Fibroblast of the aortic adventitia (primary cell): ENCODE data around the gene VPS36. TPM values are rescaled to one million over a fixed set of nuclear protein-coding genes. Genes with fewer than 3 reads are reported as not detected.
"Not testable (repeated sequence)": the region's sequence is repeated elsewhere in the genome, so short reads cannot be mapped to it uniquely, and the experiment has no call there.

Experiments
- DNase-seq: peaks from one replicate; pipeline ENCODE4 v3.0.0-alpha.2; 2010; ENCODE audit warnings: low read depth
- H3K4me3 ChIP-seq: 2 replicates; pipeline ENCODE4 v1.5.1; 2011; ENCODE audit warnings: low read depth, mild to moderate bottlenecking, control low read depth, low read length, moderate library complexity
- total RNA-seq: library from RNA; depleted of rRNA; stranded (reverse); fragments of >200 nt; gene quantifications from 2 replicates; pipeline ENCODE4 v1.2.3, GENCODE V29; 2012; ENCODE audit warnings: low replicate concordance
- TF ChIP-seq, protein P1 (sequence below): IDR thresholded peaks from 2 replicates; pipeline ENCODE4 v1.5.1; 2011; ENCODE audit warnings: mild to moderate bottlenecking, low read length, control low read depth, inconsistent platforms; ENCODE audit not compliant: insufficient read depth

The VPS36 gene, protein sequence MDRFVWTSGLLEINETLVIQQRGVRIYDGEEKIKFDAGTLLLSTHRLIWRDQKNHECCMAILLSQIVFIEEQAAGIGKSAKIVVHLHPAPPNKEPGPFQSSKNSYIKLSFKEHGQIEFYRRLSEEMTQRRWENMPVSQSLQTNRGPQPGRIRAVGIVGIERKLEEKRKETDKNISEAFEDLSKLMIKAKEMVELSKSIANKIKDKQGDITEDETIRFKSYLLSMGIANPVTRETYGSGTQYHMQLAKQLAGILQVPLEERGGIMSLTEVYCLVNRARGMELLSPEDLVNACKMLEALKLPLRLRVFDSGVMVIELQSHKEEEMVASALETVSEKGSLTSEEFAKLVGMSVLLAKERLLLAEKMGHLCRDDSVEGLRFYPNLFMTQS
- 39.1 and 62.5 TPM in 2 replicates for total RNA-seq

DNA sequence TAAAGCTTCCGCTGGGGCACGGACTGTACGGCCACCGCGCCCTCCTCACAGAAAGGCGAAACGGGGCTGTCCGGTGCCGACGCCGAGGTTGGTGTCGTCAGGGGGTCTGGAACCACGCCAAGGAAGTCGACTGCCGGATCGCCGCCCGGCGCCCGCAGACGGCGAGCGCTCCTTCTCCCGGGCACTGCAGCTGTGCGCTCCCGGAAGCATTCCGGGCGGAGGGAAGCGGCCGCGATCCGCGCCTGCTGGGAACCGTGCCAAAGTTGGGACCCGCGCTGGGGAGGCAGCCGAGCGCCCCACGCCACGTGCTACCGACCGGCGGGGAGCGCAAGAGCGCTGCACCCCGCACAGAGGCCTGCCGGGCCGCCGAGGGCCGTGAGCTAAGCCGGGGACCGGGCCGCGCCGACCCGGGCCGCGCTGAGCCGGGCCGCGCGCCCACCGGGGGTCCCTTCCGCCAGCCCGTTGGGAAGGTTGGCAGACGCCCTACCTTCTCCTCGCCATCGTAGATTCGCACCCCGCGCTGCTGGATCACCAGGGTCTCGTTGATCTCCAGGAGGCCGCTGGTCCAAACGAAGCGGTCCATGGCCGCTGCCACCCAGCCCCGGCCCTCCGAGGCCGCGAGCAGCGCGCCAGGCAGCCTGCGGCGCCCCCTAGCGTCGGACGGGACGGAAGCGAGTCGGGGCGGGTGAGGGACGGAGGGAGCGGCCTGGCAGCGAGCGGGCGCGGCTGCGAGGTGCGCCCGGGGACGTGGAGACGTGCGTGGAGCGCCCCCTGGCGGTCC lies at the start of gene VPS36:
Gene VPS36 (minus strand): TSS at position 623 of the 781 bp plus-strand sequence. CDS start 40 bp downstream, at position 583.
- DNase-seq = peak; percentile 92
- peak within 1 kb of the TSS; percentile 83 for H3K4me3 ChIP-seq
- TF ChIP-seq, protein P1, sequence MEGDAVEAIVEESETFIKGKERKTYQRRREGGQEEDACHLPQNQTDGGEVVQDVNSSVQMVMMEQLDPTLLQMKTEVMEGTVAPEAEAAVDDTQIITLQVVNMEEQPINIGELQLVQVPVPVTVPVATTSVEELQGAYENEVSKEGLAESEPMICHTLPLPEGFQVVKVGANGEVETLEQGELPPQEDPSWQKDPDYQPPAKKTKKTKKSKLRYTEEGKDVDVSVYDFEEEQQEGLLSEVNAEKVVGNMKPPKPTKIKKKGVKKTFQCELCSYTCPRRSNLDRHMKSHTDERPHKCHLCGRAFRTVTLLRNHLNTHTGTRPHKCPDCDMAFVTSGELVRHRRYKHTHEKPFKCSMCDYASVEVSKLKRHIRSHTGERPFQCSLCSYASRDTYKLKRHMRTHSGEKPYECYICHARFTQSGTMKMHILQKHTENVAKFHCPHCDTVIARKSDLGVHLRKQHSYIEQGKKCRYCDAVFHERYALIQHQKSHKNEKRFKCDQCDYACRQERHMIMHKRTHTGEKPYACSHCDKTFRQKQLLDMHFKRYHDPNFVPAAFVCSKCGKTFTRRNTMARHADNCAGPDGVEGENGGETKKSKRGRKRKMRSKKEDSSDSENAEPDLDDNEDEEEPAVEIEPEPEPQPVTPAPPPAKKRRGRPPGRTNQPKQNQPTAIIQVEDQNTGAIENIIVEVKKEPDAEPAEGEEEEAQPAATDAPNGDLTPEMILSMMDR = peak; percentile 86

DNA sequence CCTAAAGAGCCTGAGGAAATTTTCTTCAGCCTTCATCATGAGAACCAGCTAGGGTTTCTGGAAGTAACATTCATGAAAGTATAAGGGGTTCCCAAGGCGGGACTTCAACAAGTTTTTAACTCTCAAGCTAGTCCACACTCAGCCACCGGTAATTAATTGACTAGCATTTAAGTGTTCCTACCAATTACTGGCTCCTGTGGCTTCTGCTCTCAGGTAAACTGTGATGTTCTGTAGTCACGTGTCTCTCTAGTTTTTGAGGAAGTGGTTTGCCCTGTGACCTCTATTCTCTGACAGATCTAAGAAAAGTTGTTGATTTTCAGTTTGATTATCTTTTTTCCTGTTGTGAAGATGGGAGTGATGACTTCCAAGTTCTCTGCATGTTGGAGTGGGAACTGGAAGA lies 47.5 kb upstream of the VPS36 start:
- not testable (repeated sequence) for H3K4me3 ChIP-seq, DNase-seq

DNA sequence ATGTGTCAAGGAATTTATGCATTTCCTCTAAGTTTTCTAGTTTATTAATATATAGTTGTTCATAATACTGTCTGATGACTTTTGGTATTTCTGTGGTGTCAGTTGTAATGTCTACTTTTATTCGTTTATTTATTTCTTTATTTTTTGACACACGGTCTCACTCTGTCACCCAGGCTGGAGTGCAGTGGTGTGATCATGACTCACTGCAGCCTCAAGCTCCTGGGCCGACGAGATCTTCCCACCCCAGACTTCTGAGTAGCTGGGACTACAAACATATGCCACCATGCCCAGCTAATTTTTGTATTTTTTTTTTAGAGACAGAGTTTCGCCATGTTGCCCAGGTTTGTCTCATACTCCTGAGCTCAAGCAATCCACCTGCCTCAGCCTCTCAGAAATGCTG lies 43.8 kb upstream of the VPS36 start:
- not testable (repeated sequence) for DNase-seq

DNA sequence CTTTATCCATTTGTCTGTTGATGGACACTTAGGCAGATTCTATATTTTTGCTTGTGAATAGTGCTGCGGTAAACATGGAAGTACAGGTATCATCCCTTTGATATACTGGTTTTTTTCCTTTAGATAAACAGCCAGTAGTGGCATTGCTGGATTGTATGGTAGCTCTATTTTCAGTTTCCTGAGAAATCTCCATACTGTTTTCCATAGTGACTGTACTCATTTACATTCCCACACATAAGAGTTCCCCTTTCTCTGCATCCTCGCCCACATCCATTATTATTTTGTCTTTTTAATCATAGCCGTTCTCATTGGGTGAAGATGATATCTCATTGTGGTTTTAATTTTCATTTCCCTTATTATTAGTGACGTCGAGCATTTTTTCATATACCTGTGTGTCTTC lies 40.6 kb upstream of the VPS36 start:
- DNase-seq, H3K4me3 ChIP-seq: not testable (repeated sequence)

More for the DNA sequence above, 43.8 kb upstream of the VPS36 start:
- not testable (repeated sequence) for H3K4me3 ChIP-seq

DNA sequence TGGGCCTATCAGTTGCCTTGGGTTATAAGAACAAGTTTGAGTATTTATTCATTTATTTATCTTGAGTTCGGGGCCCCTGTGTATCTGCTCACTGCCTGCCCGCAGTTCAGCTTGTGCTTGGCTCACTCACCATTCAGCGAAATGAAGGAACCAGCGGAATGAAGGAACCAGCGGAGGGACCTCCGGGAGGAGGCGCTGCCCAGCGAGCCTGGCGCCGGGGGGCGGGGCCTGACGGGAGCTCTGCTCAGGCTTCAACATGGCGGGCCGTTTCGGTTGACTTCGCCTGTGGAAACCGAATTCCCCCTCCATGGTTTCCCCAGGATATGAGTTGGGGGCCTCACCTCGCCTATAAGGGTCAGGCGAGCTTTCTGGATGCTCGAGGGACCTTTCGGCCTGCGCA lies 38.3 kb upstream of the VPS36 start:
- DNase-seq, H3K4me3 ChIP-seq: not testable (repeated sequence)

DNA sequence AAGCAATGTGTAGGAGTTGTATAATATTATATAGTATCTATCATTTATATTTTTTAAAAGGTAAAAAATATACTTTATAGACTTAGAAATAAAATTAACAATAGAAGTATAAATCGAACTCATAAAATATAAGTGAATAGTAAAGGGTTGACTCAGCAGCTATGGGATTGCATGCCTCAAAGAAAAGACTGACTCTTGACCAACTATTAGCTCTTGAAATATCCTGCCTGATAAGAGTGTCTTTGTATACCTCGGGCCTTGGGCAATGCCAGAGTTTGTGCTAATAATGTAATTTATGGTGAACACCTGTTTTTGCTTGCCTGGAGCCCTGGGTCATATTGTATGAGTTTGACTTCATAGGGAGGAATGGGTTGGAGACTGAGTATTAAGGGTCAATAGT lies 36.6 kb upstream of the VPS36 start:
- not testable (repeated sequence) for H3K4me3 ChIP-seq, DNase-seq

DNA sequence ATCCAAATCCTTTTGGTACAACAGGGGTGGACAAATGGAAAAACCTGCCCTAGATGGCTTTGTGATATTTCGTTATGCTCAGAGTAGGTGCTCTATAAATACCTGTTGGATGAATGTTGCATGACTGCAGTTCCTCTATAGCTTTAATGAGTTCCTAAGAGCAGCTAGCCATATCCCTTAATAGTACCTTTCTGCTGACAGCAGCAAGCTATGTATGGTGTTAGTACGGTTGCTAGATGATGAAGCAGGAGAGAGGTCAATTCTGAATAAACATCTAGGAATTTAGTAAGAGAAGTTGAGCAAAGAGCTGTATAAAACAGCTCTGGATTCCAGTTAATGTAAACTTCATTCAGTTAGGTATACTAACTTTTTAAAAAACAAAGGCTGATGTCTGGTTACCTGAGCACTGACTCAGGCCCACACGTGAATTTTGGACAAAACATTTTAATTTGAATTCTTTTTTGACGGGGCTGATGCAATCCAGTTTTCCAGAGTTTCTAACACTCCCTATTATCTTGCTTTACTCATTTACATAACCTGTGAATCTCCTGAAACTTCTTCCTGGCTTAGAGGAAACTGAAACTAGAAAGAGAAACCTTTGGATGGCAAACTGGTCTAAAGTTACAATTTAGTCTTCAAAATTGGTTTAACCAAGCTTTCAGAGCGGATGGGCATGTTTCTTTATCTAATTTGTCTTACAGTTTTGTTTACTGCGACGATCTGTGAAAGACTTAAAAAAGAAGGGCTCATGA lies 30.4 kb upstream of the VPS36 start:
- not testable (repeated sequence) for H3K4me3 ChIP-seq, DNase-seq

DNA sequence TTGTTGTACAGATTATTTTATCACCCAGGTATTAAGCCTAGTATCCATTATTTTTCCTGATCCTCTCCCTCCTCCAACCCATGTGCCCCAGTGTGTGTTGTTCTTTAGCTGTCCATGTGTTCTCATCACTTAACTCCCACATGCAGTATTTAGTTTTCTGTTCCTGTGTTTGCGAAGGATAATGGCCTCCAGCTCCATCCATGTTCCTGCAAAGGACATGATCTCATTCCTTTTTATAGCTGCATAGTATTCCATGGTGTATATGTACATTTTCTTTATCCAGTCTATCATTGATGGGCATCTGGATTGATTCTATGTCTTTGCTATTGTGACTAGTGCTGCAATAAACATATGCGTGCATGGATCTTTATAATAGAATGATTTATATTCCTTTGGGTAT lies 18.1 kb upstream of the VPS36 start:
- DNase-seq, H3K4me3 ChIP-seq: not testable (repeated sequence)

DNA sequence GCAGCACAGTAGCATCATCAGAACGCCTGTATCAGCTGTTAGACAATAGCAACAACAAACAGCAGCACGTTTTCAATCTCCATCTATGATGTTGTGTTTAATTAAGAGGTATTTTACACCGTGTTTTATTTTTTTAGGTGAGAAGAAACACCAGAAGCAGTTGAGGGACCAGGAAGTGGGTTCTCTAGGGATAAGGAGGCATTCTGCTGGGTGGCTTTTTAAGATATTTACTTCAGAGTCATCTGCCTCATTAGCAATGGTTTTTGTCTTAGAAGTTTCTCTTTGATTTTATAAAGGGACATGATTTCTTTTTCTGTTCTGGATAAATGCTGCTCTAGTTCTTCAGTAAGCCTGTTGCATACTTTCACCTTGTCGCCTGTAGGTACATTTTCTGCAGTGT lies 13.1 kb upstream of the VPS36 start:
- DNase-seq = no peak
- no peak overlapping the region for H3K4me3 ChIP-seq
- TF ChIP-seq, protein P1 = no peak

DNA sequence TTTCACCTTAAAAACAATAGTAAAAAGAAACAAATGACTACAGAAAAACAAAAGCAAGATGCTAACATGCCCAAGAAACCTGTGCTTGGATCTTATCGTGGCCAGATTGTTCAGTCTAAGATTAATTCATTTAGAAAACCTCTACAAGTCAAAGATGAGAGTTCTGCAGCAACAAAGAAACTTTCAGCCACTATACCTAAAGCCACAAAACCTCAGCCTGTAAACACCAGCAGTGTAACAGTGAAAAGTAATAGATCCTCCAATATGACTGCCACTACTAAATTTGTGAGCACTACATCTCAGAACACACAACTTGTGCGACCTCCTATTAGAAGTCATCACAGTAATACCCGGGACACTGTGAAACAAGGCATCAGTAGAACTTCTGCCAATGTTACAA lies 10.8 kb upstream of the VPS36 start:
- TF ChIP-seq, protein P1 = no peak
- no peak overlapping the region for H3K4me3 ChIP-seq
- DNase-seq = no peak
